Lower leg skin (tissue), 3 donors: Measurements from ENCODE around the gene SCP2D1.

Experiments used
- POLR2A ChIP-seq, 2 donors: fragments of 450-650 bp; IDR thresholded peaks; one replicate each; pipeline ENCODE4 v1.6.1; 2016 to 2017; ENCODE audit warnings: antibody characterized with exemption in 2 of 2, mild to moderate bottlenecking in 1 of 2, moderate library complexity in 1 of 2
- TF ChIP-seq, protein P1 (sequence below), 3 donors: fragments of 450-650 bp; IDR thresholded peaks; one replicate each; pipeline ENCODE4 v1.5.1; 2016; ENCODE audit warnings: antibody characterized with exemption in 3 of 3, mild to moderate bottlenecking in 3 of 3, moderate library complexity in 2 of 3

DNA sequence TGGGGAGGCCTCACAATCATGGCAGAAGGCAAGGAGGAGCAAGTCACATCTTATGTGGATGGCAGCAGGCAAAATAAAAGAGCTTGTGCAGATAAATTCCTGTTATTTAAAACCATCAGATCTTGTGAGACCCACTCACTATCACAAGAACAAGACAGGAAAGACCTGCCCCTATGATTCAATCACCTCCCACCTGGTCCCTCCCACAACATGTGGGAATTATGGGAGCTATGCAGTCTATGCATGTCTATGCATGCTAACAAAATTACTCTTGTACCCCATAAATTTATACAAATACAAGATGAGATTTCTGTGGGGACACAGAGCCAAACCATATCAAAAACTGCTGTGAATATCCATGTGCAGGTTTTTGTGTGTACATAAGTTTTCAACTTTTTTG is 25.6 kb upstream of the SCP2D1 start:
- TF ChIP-seq, protein P1, sequence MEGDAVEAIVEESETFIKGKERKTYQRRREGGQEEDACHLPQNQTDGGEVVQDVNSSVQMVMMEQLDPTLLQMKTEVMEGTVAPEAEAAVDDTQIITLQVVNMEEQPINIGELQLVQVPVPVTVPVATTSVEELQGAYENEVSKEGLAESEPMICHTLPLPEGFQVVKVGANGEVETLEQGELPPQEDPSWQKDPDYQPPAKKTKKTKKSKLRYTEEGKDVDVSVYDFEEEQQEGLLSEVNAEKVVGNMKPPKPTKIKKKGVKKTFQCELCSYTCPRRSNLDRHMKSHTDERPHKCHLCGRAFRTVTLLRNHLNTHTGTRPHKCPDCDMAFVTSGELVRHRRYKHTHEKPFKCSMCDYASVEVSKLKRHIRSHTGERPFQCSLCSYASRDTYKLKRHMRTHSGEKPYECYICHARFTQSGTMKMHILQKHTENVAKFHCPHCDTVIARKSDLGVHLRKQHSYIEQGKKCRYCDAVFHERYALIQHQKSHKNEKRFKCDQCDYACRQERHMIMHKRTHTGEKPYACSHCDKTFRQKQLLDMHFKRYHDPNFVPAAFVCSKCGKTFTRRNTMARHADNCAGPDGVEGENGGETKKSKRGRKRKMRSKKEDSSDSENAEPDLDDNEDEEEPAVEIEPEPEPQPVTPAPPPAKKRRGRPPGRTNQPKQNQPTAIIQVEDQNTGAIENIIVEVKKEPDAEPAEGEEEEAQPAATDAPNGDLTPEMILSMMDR (IDR thresholded peaks at IDR 0.05) = no peak
- TF ChIP-seq POLR2A (IDR thresholded peaks at IDR 0.05) = no peak
